ENCODE results near the gene CXCL5.

GRCh38 chr4:73979407-73979957 lies 19.0 kb downstream of the CXCL5 start:
- TF ChIP-seq TAF1 (IDR thresholded peaks at IDR 0.05; ENCODE audit: borderline replicate concordance, insufficient read depth, low read length) (no peak), POLR2AphosphoS5 (IDR thresholded peaks at IDR 0.05; ENCODE audit: low read depth, low read length) (no peak), REST (IDR thresholded peaks at IDR 0.05; ENCODE audit: insufficient read depth in 1 of 2, low read depth in 2 of 2, low read length in 2 of 2) (no peak), SIN3A (IDR thresholded peaks at IDR 0.05; ENCODE audit: borderline replicate concordance, insufficient read depth, low read length) (no peak)
